SK-N-SH (cell line): ENCODE data around the gene PER2. TPM values are rescaled to one million over a fixed set of nuclear protein-coding genes. Genes with fewer than 3 reads are reported as not detected.
"Not testable (repeated sequence)": the region's sequence is repeated elsewhere in the genome, so short reads cannot be mapped to it uniquely, and the experiment has no call there.

Experiments used
- CTCF ChIA-PET: fragments of 300-600, 350-600 bp; formaldehyde crosslinking; extraction: SDS; loops from one replicate; lab custom pipeline; 2021; lab: Yijun Ruan, JAX
- POLR2A ChIA-PET: fragments of 350-600 bp; sonication (Branson Sonifier 250); formaldehyde crosslinking; extraction: SDS; loops from one replicate; lab custom pipeline; 2020; ENCODE audit warnings: antibody characterized with exemption, inconsistent platforms; lab: Yijun Ruan, JAX
- DNase-seq: peaks from one replicate; pipeline ENCODE4 v3.0.0; 2012
- H2AFZ ChIP-seq: fragments of 200-600 bp; sonication (generic); 2 replicates; pipeline ENCODE4 v1.8.1; 2016; ENCODE audit warnings: antibody characterized with exemption, mild to moderate bottlenecking, low read depth
- H3F3A ChIP-seq: fragments of 200-600 bp; sonication (generic); replicated peaks from 2 replicates; pipeline ENCODE3; 2016; ENCODE audit warnings: antibody characterized with exemption, mild to moderate bottlenecking; ENCODE audit not compliant: insufficient read depth
- H3K27ac ChIP-seq, 2 experiments: fragments of 200-500 bp in 1 of 2; fragments of 200-600 bp in 1 of 2; sonication (Bioruptor generic) in 1 of 2; sonication (generic), shearing (Covaris generic) in 1 of 2; 2 replicates each; pipeline versions ENCODE4 v1.5.1 to v1.6.1; 2014 to 2016; ENCODE audit warnings: low read depth in 2 of 2, inconsistent platforms in 1 of 2, low read length in 1 of 2, mild to moderate bottlenecking in 1 of 2, mixed read lengths in 1 of 2
- H3K27me3 ChIP-seq: fragments of 200-600 bp; sonication (generic), shearing (Covaris generic); 2 replicates; pipeline ENCODE4 v1.6.1; 2016; ENCODE audit warnings: mixed run types; ENCODE audit not compliant: insufficient read depth
- H3K36me3 ChIP-seq, 2 experiments: fragments of 200-500 bp in 1 of 2; fragments of 200-600 bp in 1 of 2; sonication (Bioruptor generic) in 1 of 2; sonication (generic) in 1 of 2; replicated peaks in 1 of 2; 2 replicates each; pipeline versions ENCODE3 to v1.5.1; 2014 to 2016; ENCODE audit warnings: low read length in 1 of 2, mild to moderate bottlenecking in 1 of 2; ENCODE audit not compliant: insufficient read depth in 2 of 2, control insufficient read depth in 1 of 2
- H3K4me1 ChIP-seq, 2 experiments: fragments of 200-500 bp in 1 of 2; fragments of 200-600 bp in 1 of 2; sonication (Bioruptor generic) in 1 of 2; sonication (generic), shearing (Covaris generic) in 1 of 2; 2 replicates each; pipeline versions ENCODE4 v1.5.1 to v1.6.1; 2014 to 2016; ENCODE audit warnings: low read depth in 1 of 2, low read length in 1 of 2, mixed run types in 1 of 2; ENCODE audit not compliant: insufficient read depth in 2 of 2, control insufficient read depth in 1 of 2
- H3K4me2 ChIP-seq: fragments of 200-600 bp; sonication (generic), shearing (Covaris generic); 2 replicates; pipeline ENCODE4 v1.6.1; 2017; ENCODE audit warnings: mixed run types
- H3K4me3 ChIP-seq, 2 experiments: fragments of 200-500 bp in 1 of 2; fragments of 200-600 bp in 1 of 2; sonication (Bioruptor generic) in 1 of 2; sonication (generic), shearing (Covaris generic) in 1 of 2; 2 replicates each; pipeline versions ENCODE4 v1.5.1 to v1.8.1; 2014 to 2016; ENCODE audit warnings: low read depth in 2 of 2, inconsistent platforms in 1 of 2, low read length in 1 of 2, mild to moderate bottlenecking in 1 of 2, mixed read lengths in 1 of 2, moderate library complexity in 1 of 2
- H3K79me2 ChIP-seq: fragments of 200-600 bp; sonication (generic); 2 replicates; pipeline ENCODE4 v1.8.1; 2017; ENCODE audit warnings: mild to moderate bottlenecking; ENCODE audit not compliant: insufficient read depth
- H3K9ac ChIP-seq: fragments of 200-600 bp; sonication (generic); 2 replicates; pipeline ENCODE4 v1.6.1; 2017; ENCODE audit warnings: mixed run types
- H3K9me2 ChIP-seq: fragments of 200-600 bp; sonication (generic); 2 replicates; pipeline ENCODE4 v1.6.1; 2017; ENCODE audit warnings: mixed run types
- H3K9me3 ChIP-seq: fragments of 200-600 bp; sonication (generic); 2 replicates; pipeline ENCODE4 v1.6.1; 2017; ENCODE audit warnings: mixed run types, mild to moderate bottlenecking, moderate library complexity
- H4K20me1 ChIP-seq: fragments of 200-600 bp; sonication (generic); 2 replicates; pipeline ENCODE4 v1.6.1; 2017; ENCODE audit warnings: mild to moderate bottlenecking, mixed run types; ENCODE audit not compliant: insufficient read depth
- FOSL2 ChIP-seq: IDR thresholded peaks from 2 replicates; pipeline ENCODE4 v1.4.0; 2012; ENCODE audit warnings: low read depth, mild to moderate bottlenecking, moderate library complexity, borderline replicate concordance
- FOXJ3 ChIP-seq: sonication (generic); formaldehyde crosslinking; IDR thresholded peaks from 2 replicates; pipeline ENCODE4 v1.5.1; 2020; ENCODE audit warnings: mild to moderate bottlenecking, missing genetic modification reagents
- FOXM1 ChIP-seq: IDR thresholded peaks from 2 replicates; pipeline ENCODE4 v1.4.0; 2012; ENCODE audit warnings: low read depth, mild to moderate bottlenecking
- NRF1 ChIP-seq: IDR thresholded peaks from 2 replicates; pipeline ENCODE4 v1.6.1; 2012; ENCODE audit warnings: low read depth, mild to moderate bottlenecking, low read length
- RAD21 ChIP-seq: IDR thresholded peaks from 2 replicates; pipeline ENCODE4 v1.6.1; 2012; ENCODE audit warnings: mild to moderate bottlenecking, low read length
- TCF12 ChIP-seq: IDR thresholded peaks from 2 replicates; pipeline ENCODE4 v1.4.0; 2012
- YY1 ChIP-seq: IDR thresholded peaks from 2 replicates; pipeline ENCODE4 v1.4.0; 2012; ENCODE audit warnings: low read depth, mild to moderate bottlenecking
- WGBS: methylation state at CpG from one replicate; pipeline ENCODE4 v1.1.6; 2017; ENCODE audit warnings: low lambda C conversion rate; 5-methylcytosine and 5-hydroxymethylcytosine counted together
- polyA plus RNA-seq, 3 experiments: library from polyadenylated mRNA; depleted of rRNA; stranded (reverse); fragments of >200 nt; gene quantifications; 2 replicates each; pipeline ENCODE4 v1.2.3, GENCODE V29; 2012
- TF ChIP-seq, protein P1 (sequence below): IDR thresholded peaks from 2 replicates; pipeline ENCODE4 v1.6.1; 2012; ENCODE audit warnings: mild to moderate bottlenecking, low read depth, low read length, moderate library complexity
- TF ChIP-seq, protein P2 (sequence below): IDR thresholded peaks from 2 replicates; pipeline ENCODE4 v1.4.0; 2012; ENCODE audit warnings: low read depth, borderline replicate concordance

Gene PER2
- polyA plus RNA-seq, 1 of the 3 experiments (the other 2 are of a cell fraction): 0.82 TPM

- TF ChIP-seq RAD21: no peak
- no peak for TF ChIP-seq FOSL2
Measured at GRCh38 chr2:238274152-238274865, 14.1 kb downstream of the PER2 start (continued).

- H3K79me2 ChIP-seq, H2AFZ ChIP-seq, H3K4me2 ChIP-seq, H3K27me3 ChIP-seq, H4K20me1 ChIP-seq, H3F3A ChIP-seq, H3K9ac ChIP-seq, POLR2A ChIA-PET, DNase-seq, H3K9me3 ChIP-seq, H3K27ac ChIP-seq, H3K36me3 ChIP-seq, H3K4me1 ChIP-seq, H3K4me3 ChIP-seq, H3K9me2 ChIP-seq: not testable (repeated sequence)
- WGBS: 92% methylated on average over 10 of the region's 10 CpGs
- CTCF ChIA-PET: interaction anchor here (3.0 to 6.6 kb wide), 2 partner anchors 10 to 18 kb away, joined by 14 to 72 read pairs; no protein-coding TSS in a partner anchor
Measured at GRCh38 chr2:238273433-238273832, 15.0 kb downstream of the PER2 start.

DNA sequence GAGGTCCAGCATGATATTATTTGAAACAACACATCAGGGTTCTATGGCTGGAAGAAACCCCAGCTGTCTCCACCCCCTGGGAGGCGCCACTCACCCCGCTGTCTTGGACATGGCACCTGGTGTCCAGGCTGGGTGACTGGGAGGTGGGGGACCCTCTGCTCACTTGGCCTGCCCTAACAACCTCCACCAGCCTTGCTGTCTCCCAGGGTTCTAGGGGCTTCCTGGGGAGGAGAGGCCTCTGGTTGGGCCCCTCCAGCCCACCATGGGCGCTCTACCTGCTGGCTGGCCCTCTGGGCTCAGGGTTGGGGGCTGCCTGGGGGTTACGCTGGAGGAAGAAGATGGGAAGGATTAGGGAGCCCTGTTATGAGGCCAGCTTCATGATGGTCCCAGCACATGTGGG lies 16.3 kb downstream of the PER2 start:
- CTCF ChIA-PET: interaction anchor here (0.6 to 6.6 kb wide), 5 partner anchors 9 to 285 kb away, joined by 3 to 72 read pairs (median 3); no protein-coding TSS in a partner anchor
- WGBS: 97% methylated on average over 3 of the region's 4 CpGs

GRCh38 chr2:238271686-238272085 lies 16.7 kb downstream of the PER2 start:
- H3K4me1 ChIP-seq, H3F3A ChIP-seq, H3K9ac ChIP-seq, H3K4me3 ChIP-seq, H2AFZ ChIP-seq, H3K79me2 ChIP-seq, H3K27ac ChIP-seq, H4K20me1 ChIP-seq, H3K36me3 ChIP-seq, H3K4me2 ChIP-seq, POLR2A ChIA-PET, H3K9me2 ChIP-seq, H3K27me3 ChIP-seq, H3K9me3 ChIP-seq, DNase-seq: not testable (repeated sequence)
- CTCF ChIA-PET: interaction anchor here (0.6 to 6.6 kb wide), 5 partner anchors 8 to 286 kb away, joined by 3 to 72 read pairs (median 3); partner anchors contain the start of gene PER2
- WGBS: 90% methylated on average over 7 of the region's 8 CpGs

More for the DNA sequence above, 16.3 kb downstream of the PER2 start:
- H2AFZ ChIP-seq: no peak overlapping the region
- H3K4me3 ChIP-seq: no peak overlapping the region
- peaks cover 0 to 3% of the 10 kb centered on the region in 2 experiments; a peak in 1 of 4 replicates for H3K4me1 ChIP-seq
- H3K36me3 ChIP-seq: peaks cover 3% of the 10 kb centered on the region in 2 experiments
- H3K9me2 ChIP-seq: no peaks in the 10 kb centered on the region
- no peak for DNase-seq
- no peaks in the 10 kb centered on the region for H3F3A ChIP-seq
- no peaks in the 10 kb centered on the region for H4K20me1 ChIP-seq
- H3K9me3 ChIP-seq: no peaks in the 10 kb centered on the region
- no peaks in the 10 kb centered on the region for H3K27me3 ChIP-seq
- H3K4me2 ChIP-seq: no peak overlapping the region
- no peaks in the 10 kb centered on the region for H3K79me2 ChIP-seq
- no peak for TF ChIP-seq TCF12
- no peak for TF ChIP-seq FOXM1
- no peak for TF ChIP-seq NRF1
- TF ChIP-seq, protein P1, sequence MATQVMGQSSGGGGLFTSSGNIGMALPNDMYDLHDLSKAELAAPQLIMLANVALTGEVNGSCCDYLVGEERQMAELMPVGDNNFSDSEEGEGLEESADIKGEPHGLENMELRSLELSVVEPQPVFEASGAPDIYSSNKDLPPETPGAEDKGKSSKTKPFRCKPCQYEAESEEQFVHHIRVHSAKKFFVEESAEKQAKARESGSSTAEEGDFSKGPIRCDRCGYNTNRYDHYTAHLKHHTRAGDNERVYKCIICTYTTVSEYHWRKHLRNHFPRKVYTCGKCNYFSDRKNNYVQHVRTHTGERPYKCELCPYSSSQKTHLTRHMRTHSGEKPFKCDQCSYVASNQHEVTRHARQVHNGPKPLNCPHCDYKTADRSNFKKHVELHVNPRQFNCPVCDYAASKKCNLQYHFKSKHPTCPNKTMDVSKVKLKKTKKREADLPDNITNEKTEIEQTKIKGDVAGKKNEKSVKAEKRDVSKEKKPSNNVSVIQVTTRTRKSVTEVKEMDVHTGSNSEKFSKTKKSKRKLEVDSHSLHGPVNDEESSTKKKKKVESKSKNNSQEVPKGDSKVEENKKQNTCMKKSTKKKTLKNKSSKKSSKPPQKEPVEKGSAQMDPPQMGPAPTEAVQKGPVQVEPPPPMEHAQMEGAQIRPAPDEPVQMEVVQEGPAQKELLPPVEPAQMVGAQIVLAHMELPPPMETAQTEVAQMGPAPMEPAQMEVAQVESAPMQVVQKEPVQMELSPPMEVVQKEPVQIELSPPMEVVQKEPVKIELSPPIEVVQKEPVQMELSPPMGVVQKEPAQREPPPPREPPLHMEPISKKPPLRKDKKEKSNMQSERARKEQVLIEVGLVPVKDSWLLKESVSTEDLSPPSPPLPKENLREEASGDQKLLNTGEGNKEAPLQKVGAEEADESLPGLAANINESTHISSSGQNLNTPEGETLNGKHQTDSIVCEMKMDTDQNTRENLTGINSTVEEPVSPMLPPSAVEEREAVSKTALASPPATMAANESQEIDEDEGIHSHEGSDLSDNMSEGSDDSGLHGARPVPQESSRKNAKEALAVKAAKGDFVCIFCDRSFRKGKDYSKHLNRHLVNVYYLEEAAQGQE: no peak
- TF ChIP-seq FOXJ3 (CRISPR knock-in tag): no peak
- no peak for TF ChIP-seq YY1
- TF ChIP-seq, protein P2, sequence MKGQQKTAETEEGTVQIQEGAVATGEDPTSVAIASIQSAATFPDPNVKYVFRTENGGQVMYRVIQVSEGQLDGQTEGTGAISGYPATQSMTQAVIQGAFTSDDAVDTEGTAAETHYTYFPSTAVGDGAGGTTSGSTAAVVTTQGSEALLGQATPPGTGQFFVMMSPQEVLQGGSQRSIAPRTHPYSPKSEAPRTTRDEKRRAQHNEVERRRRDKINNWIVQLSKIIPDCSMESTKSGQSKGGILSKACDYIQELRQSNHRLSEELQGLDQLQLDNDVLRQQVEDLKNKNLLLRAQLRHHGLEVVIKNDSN: no peak
- no peak overlapping the region for H3K9ac ChIP-seq
- no peak overlapping the region for H3K27ac ChIP-seq
- POLR2A ChIA-PET: no interaction called here
